PC-3 (cell line): ENCODE measurements around the gene FGF12. TPM values are rescaled to one million over a fixed set of nuclear protein-coding genes. Genes with fewer than 3 reads are reported as not detected.

Source experiments
- ATAC-seq: fragments of 200-7000 bp; cut with Tn5 transposase; 2 replicates; pipeline ENCODE4 v1.9.1; 2020; ENCODE audit warnings: mild to moderate bottlenecking, moderate library complexity
- BruUV-seq: library from RNA; stranded (reverse); fragments of 400-500 nt; replicated peaks from 2 replicates; lab custom pipeline; 2021; lab: Mats Ljungman, UMichigan
- CTCF ChIA-PET: fragments of 300-600 bp; sonication (Branson Sonifier 250); formaldehyde crosslinking; loops from one replicate; lab custom pipeline; 2022; ENCODE audit warnings: antibody characterized with exemption; lab: Charles Lee
- POLR2A ChIA-PET: fragments of 300-600 bp; sonication (Branson Sonifier 250); formaldehyde crosslinking; loops from one replicate; lab custom pipeline; 2022; ENCODE audit warnings: antibody characterized with exemption; ENCODE audit not compliant: unreplicated experiment; lab: Charles Lee
- DNase-seq: peaks from one replicate; pipeline ENCODE4 v3.0.0-alpha.2; 2015
- H2AFZ ChIP-seq: fragments of 300-600 bp; sonication (generic); 2 replicates; pipeline ENCODE4 v1.6.0; 2016; ENCODE audit warnings: antibody characterized with exemption, low read length
- H3F3A ChIP-seq: fragments of 300-600 bp; sonication (generic); one replicate; pipeline ENCODE4 v1.6.0; 2017; ENCODE audit warnings: antibody characterized with exemption, low read length, control low read depth, mild to moderate bottlenecking; ENCODE audit not compliant: unreplicated experiment
- H3K27ac ChIP-seq: fragments of 300-600 bp; sonication (generic); 2 replicates; pipeline ENCODE4 v1.5.1; 2016; ENCODE audit warnings: mild to moderate bottlenecking, low read length
- H3K27me3 ChIP-seq: fragments of 300-600 bp; sonication (generic); 2 replicates; pipeline ENCODE4 v1.6.1; 2016; ENCODE audit warnings: low read length, mixed read lengths
- H3K36me3 ChIP-seq: fragments of 300-600 bp; sonication (generic); 2 replicates; pipeline ENCODE4 v1.6.1; 2016; ENCODE audit warnings: low read depth, mixed run types, low read length, mixed read lengths
- H3K4me1 ChIP-seq: fragments of 300-600 bp; sonication (generic); 2 replicates; pipeline ENCODE4 v1.5.1; 2016; ENCODE audit warnings: low read length; ENCODE audit not compliant: insufficient read depth
- H3K4me2 ChIP-seq: fragments of 300-600 bp; sonication (generic); 2 replicates; pipeline ENCODE4 v1.6.0; 2016; ENCODE audit warnings: low read length
- H3K4me3 ChIP-seq: fragments of 300-600 bp; sonication (generic); 2 replicates; pipeline ENCODE4 v1.5.1; 2016; ENCODE audit warnings: mild to moderate bottlenecking, low read length, mixed read lengths
- H3K79me2 ChIP-seq: fragments of 300-600 bp; sonication (generic); 2 replicates; pipeline ENCODE4 v1.6.1; 2017; ENCODE audit warnings: low read length, mixed read lengths
- H3K9ac ChIP-seq: fragments of 300-600 bp; sonication (generic); 2 replicates; pipeline ENCODE4 v1.6.0; 2016; ENCODE audit warnings: mild to moderate bottlenecking, low read length
- H3K9me2 ChIP-seq: fragments of 300-600 bp; sonication (generic); replicated peaks from 2 replicates; pipeline ENCODE4 v1.6.1; 2016; ENCODE audit warnings: mixed run types, low read length, mixed read lengths
- H3K9me3 ChIP-seq: fragments of 300-600 bp; sonication (generic); 2 replicates; pipeline ENCODE4 v1.6.1; 2016; ENCODE audit warnings: low read length, mixed read lengths
- H4K20me1 ChIP-seq: fragments of 300-600 bp; sonication (generic); 2 replicates; pipeline ENCODE4 v1.6.1; 2016; ENCODE audit warnings: low read length, mixed read lengths
- CTCF ChIP-seq: fragments of 300-600 bp; sonication (generic); conservative IDR thresholded peaks from 2 replicates; pipeline ENCODE4 v1.5.1; 2017; ENCODE audit warnings: antibody characterized with exemption, low read depth, mild to moderate bottlenecking, low read length
- EZH2 ChIP-seq: fragments of 300-600 bp; sonication (generic); IDR thresholded peaks from one replicate; pipeline ENCODE4 v1.6.1; 2017; ENCODE audit warnings: antibody characterized with exemption, mild to moderate bottlenecking, low read length; ENCODE audit not compliant: unreplicated experiment
- EZH2phosphoT487 ChIP-seq: fragments of 300-600 bp; sonication (generic); IDR thresholded peaks from 2 replicates; pipeline ENCODE4 v1.6.1; 2018; ENCODE audit warnings: mild to moderate bottlenecking, antibody characterized with exemption, low read length, borderline replicate concordance
- intact Hi-C: fragments of 100-400 bp; cut with micrococcal nuclease; formaldehyde crosslinking; loops from 2 replicates; pipeline ENCODE4 v1.9.0; 2023
- total RNA-seq: library from RNA; depleted of rRNA; stranded (reverse); fragments of >200 nt; gene quantifications from 2 replicates; pipeline ENCODE4 v1.2.3, GENCODE V29; 2014

FGF12 gene
- total RNA-seq, 1 experiment from 2014 or later = not detected

GRCh38 chr3:192365571-192365970 lies 361.8 kb downstream of the FGF12 start:
- TF ChIP-seq EZH2phosphoT487 (no peak), EZH2 (no peak), CTCF (no peak)
- Histone ChIP-seq H3K9me3 (no peaks in the 10 kb centered on the region), H2AFZ (no peak overlapping the region), H3K79me2 (no peaks in the 10 kb centered on the region), H3K9me2 (no peaks in the 10 kb centered on the region), H3K36me3 (no peaks in the 10 kb centered on the region), H3K4me2 (no peak overlapping the region), H3K27me3 (peaks cover 19% of the 10 kb centered on the region; the same call in 1 of the 2 replicates), H3K27ac (no peak overlapping the region), H3K4me3 (no peak overlapping the region), H3K4me1 (no peaks in the 10 kb centered on the region), H3F3A (no peaks in the 10 kb centered on the region), H3K9ac (no peak overlapping the region), H4K20me1 (no peaks in the 10 kb centered on the region)
- ATAC-seq = no peak
- ChIA-PET POLR2A (no interaction called here), CTCF (no interaction called here)
- no TSS peak for BruUV-seq
- intact Hi-C loops = no loop called here
- no peak for DNase-seq

- DNase-seq (no peak), ATAC-seq (no peak)
- BruUV-seq = no TSS peak
Observed at GRCh38 chr3:192364316-192364715, 363.0 kb downstream of the FGF12 start.

More at GRCh38 chr3:192364316-192364715, 363.0 kb downstream of the FGF12 start:
- H3K36me3 ChIP-seq = no peaks in the 10 kb centered on the region
- H3K9me2 ChIP-seq = no peaks in the 10 kb centered on the region
- TF ChIP-seq CTCF (no peak), EZH2 (no peak), EZH2phosphoT487 (no peak)
- H3K9ac ChIP-seq = no peak overlapping the region
- H3F3A ChIP-seq = no peaks in the 10 kb centered on the region
- H3K27me3 ChIP-seq = peaks cover 13% of the 10 kb centered on the region; the same call in 1 of the 2 replicates
- no peak overlapping the region for H3K4me2 ChIP-seq
- no peaks in the 10 kb centered on the region for H3K79me2 ChIP-seq
- H3K9me3 ChIP-seq = no peaks in the 10 kb centered on the region
- H2AFZ ChIP-seq = no peak overlapping the region
- ChIA-PET POLR2A (no interaction called here), CTCF (no interaction called here)
- H3K4me3 ChIP-seq = no peak overlapping the region
- intact Hi-C loops = no loop called here
- H3K4me1 ChIP-seq = no peaks in the 10 kb centered on the region
- H3K27ac ChIP-seq = no peak overlapping the region
- no peaks in the 10 kb centered on the region for H4K20me1 ChIP-seq
